ENCODE results near the gene ZNF575.

DNA sequence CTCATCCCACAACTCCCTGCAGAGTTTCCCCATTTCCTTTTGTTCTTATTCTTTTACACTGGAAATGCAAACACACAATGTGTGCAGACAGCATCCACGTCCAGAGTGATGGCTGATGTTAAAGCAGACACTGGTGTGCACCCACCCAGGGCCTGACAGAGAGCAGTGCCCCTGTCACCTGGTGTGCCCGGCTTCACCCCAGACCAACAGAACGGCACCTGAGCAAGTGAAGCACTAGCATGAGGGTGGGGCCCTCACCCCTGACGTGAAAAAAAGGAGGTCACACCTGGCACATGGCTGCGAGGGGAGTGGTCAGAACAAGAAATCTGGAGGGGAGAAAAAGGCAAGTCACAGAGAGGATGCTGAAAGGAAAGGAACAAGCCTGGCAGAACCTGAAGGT is 12.3 kb downstream of the ZNF575 start:
- TF ChIP-seq, protein P1, sequence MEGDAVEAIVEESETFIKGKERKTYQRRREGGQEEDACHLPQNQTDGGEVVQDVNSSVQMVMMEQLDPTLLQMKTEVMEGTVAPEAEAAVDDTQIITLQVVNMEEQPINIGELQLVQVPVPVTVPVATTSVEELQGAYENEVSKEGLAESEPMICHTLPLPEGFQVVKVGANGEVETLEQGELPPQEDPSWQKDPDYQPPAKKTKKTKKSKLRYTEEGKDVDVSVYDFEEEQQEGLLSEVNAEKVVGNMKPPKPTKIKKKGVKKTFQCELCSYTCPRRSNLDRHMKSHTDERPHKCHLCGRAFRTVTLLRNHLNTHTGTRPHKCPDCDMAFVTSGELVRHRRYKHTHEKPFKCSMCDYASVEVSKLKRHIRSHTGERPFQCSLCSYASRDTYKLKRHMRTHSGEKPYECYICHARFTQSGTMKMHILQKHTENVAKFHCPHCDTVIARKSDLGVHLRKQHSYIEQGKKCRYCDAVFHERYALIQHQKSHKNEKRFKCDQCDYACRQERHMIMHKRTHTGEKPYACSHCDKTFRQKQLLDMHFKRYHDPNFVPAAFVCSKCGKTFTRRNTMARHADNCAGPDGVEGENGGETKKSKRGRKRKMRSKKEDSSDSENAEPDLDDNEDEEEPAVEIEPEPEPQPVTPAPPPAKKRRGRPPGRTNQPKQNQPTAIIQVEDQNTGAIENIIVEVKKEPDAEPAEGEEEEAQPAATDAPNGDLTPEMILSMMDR (IDR thresholded peaks at IDR 0.05; ENCODE audit: poor library complexity, severe bottlenecking) = no peak
- TF ChIP-seq POLR2AphosphoS5 (IDR thresholded peaks at IDR 0.05) (no peak), EZH2 (IDR thresholded peaks at IDR 0.05; ENCODE audit: borderline replicate concordance, insufficient read depth, low read length, poor library complexity, severe bottlenecking) (no peak), RAD21 (conservative IDR thresholded peaks at IDR 0.05) (no peak), MXI1 (conservative IDR thresholded peaks at IDR 0.05; ENCODE audit: poor library complexity, severe bottlenecking) (no peak), TAF1 (IDR thresholded peaks at IDR 0.05; ENCODE audit: low read depth) (no peak)
- TF ChIP-seq, protein P2, sequence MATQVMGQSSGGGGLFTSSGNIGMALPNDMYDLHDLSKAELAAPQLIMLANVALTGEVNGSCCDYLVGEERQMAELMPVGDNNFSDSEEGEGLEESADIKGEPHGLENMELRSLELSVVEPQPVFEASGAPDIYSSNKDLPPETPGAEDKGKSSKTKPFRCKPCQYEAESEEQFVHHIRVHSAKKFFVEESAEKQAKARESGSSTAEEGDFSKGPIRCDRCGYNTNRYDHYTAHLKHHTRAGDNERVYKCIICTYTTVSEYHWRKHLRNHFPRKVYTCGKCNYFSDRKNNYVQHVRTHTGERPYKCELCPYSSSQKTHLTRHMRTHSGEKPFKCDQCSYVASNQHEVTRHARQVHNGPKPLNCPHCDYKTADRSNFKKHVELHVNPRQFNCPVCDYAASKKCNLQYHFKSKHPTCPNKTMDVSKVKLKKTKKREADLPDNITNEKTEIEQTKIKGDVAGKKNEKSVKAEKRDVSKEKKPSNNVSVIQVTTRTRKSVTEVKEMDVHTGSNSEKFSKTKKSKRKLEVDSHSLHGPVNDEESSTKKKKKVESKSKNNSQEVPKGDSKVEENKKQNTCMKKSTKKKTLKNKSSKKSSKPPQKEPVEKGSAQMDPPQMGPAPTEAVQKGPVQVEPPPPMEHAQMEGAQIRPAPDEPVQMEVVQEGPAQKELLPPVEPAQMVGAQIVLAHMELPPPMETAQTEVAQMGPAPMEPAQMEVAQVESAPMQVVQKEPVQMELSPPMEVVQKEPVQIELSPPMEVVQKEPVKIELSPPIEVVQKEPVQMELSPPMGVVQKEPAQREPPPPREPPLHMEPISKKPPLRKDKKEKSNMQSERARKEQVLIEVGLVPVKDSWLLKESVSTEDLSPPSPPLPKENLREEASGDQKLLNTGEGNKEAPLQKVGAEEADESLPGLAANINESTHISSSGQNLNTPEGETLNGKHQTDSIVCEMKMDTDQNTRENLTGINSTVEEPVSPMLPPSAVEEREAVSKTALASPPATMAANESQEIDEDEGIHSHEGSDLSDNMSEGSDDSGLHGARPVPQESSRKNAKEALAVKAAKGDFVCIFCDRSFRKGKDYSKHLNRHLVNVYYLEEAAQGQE (IDR thresholded peaks at IDR 0.05; ENCODE audit: borderline replicate concordance) = no peak
